NOMO-1 treated with DMSO at 0.1 percent for 48 hours (cell line): ENCODE data around the gene TMEM38A.

Source experiments
- DNase-seq: peaks from one replicate; lab custom pipeline; 2025; ENCODE audit not compliant: unreplicated experiment; lab: John Stamatoyannopoulos, UW

The TMEM38A gene

GRCh38 chr19:16660763-16661479 lies at the start of gene TMEM38A:
Gene TMEM38A, plus strand, starts transcription at chr19:16661139. Its CDS starts 79 bp downstream, at chr19:16661218.
- DNase-seq: peak; percentile 9

- peak; percentile 24 for DNase-seq
These were observed 48.3 kb upstream of the TMEM38A start for GRCh38 chr19:16612636-16613035.

- no peak for DNase-seq
These were observed 47.1 kb upstream of the TMEM38A start for GRCh38 chr19:16613841-16614240.

- no peak for DNase-seq
These were observed 46.0 kb upstream of the TMEM38A start for GRCh38 chr19:16614941-16615340.

GRCh38 chr19:16615808-16616207 lies 45.1 kb upstream of the TMEM38A start:
- DNase-seq: no peak

GRCh38 chr19:16618248-16618647 lies 42.7 kb upstream of the TMEM38A start:
- no peak for DNase-seq

GRCh38 chr19:16619457-16619856 lies 41.5 kb upstream of the TMEM38A start:
- DNase-seq: no peak

GRCh38 chr19:16620018-16620417 lies 40.9 kb upstream of the TMEM38A start:
- DNase-seq: no peak

- no peak for DNase-seq
These were observed 40.4 kb upstream of the TMEM38A start for GRCh38 chr19:16620584-16620983.

- DNase-seq: no peak
These were observed 39.7 kb upstream of the TMEM38A start for GRCh38 chr19:16621165-16621800.

GRCh38 chr19:16623066-16623465 lies 37.9 kb upstream of the TMEM38A start:
- no peak for DNase-seq

- DNase-seq: no peak
These were observed 37.4 kb upstream of the TMEM38A start for GRCh38 chr19:16623576-16623975.

GRCh38 chr19:16624236-16624635 lies 36.7 kb upstream of the TMEM38A start:
- no peak for DNase-seq

- DNase-seq: no peak
These were observed 35.6 kb upstream of the TMEM38A start for GRCh38 chr19:16625163-16625958.

GRCh38 chr19:16626796-16627192 lies 34.1 kb upstream of the TMEM38A start:
- no peak for DNase-seq

- DNase-seq: no peak
These were observed 33.6 kb upstream of the TMEM38A start for GRCh38 chr19:16627193-16627927.

- DNase-seq: no peak
These were observed 33.1 kb upstream of the TMEM38A start for GRCh38 chr19:16627928-16628182.

GRCh38 chr19:16628183-16628983 lies 32.6 kb upstream of the TMEM38A start, which contains the start of gene MED26:
Gene MED26, minus strand, starts transcription at chr19:16628204. Its CDS starts 261 bp downstream, at chr19:16627943.
- DNase-seq: peak; percentile 94

- no peak for DNase-seq
These were observed 31.8 kb upstream of the TMEM38A start for GRCh38 chr19:16628984-16629691.

- no peak for DNase-seq
These were observed 29.5 kb upstream of the TMEM38A start for GRCh38 chr19:16631465-16631864.
